Brain microvascular endothelial cell (primary cell): Measurements from ENCODE around the gene LAMA3.
A peak's percentile ranks its signal among the peaks of the same experiment; 100 is the strongest.

Experiments used
- DNase-seq: peaks from one replicate; pipeline ENCODE4 v3.0.0-alpha.2; 2020
- H3K27ac ChIP-seq: fragments of 250-450 bp; sonication (Bioruptor Pico); 2 replicates; pipeline ENCODE4 v1.5.1; 2020; ENCODE audit warnings: mild to moderate bottlenecking, moderate library complexity
- H3K27me3 ChIP-seq: fragments of 250-450 bp; sonication (Bioruptor Pico); replicated peaks from 2 replicates; pipeline ENCODE4 v1.5.1; 2020; ENCODE audit warnings: mild to moderate bottlenecking
- H3K36me3 ChIP-seq: fragments of 250-450 bp; sonication (Bioruptor Pico); replicated peaks from 2 replicates; pipeline ENCODE4 v1.5.1; 2020; ENCODE audit warnings: mild to moderate bottlenecking
- H3K4me3 ChIP-seq: 2 replicates; pipeline ENCODE4 v1.5.1; 2011; ENCODE audit warnings: low read depth, mild to moderate bottlenecking, control low read depth, low read length, moderate library complexity
- CTCF ChIP-seq: IDR thresholded peaks from 2 replicates; pipeline ENCODE4 v1.5.1; 2011; ENCODE audit warnings: low read depth, mild to moderate bottlenecking, moderate library complexity, low read length, control low read depth, inconsistent platforms; ENCODE audit errors: missing control alignments
- in situ Hi-C: cut with HindIII; loops from 2 replicates; pipeline ENCODE4 v1.10.0; 2017; ENCODE audit warnings: low sequenced_read_pairs, low pct_ligation_motif_present

LAMA3 gene

GRCh38 chr18:23994361-23994902, 305.2 kb downstream of the LAMA3 start:
- Histone ChIP-seq H3K36me3 (no peaks in the 10 kb centered on the region), H3K27me3 (no peaks in the 10 kb centered on the region), H3K27ac (no peak overlapping the region), H3K4me3 (peak overlapping the region; percentile 7)
- peak; percentile 73 for DNase-seq
- no peak for TF ChIP-seq CTCF
- in situ Hi-C loops, result no loop called here

- TF ChIP-seq CTCF, result no peak
- no peak for DNase-seq
- H3K4me3 ChIP-seq, result no peak overlapping the region
- H3K36me3 ChIP-seq, result no peaks in the 10 kb centered on the region
- no peak overlapping the region for H3K27ac ChIP-seq
- H3K27me3 ChIP-seq, result no peaks in the 10 kb centered on the region
- in situ Hi-C loops, result no loop called here
Observed at GRCh38 chr18:23995180-23995579, 305.9 kb downstream of the LAMA3 start.

- DNase-seq, result no peak
- in situ Hi-C loops, result no loop called here
- Histone ChIP-seq H3K36me3 (no peaks in the 10 kb centered on the region), H3K4me3 (no peak overlapping the region), H3K27ac (no peak overlapping the region), H3K27me3 (no peaks in the 10 kb centered on the region)
- no peak for TF ChIP-seq CTCF
Observed at GRCh38 chr18:23998018-23998417, 308.8 kb downstream of the LAMA3 start.

- no peak for TF ChIP-seq CTCF
- Histone ChIP-seq H3K27me3 (no peaks in the 10 kb centered on the region), H3K4me3 (no peak overlapping the region), H3K36me3 (no peaks in the 10 kb centered on the region), H3K27ac (no peak overlapping the region)
- no peak for DNase-seq
- in situ Hi-C loops, result no loop called here
Observed at GRCh38 chr18:23998820-23999219, 309.6 kb downstream of the LAMA3 start.

GRCh38 chr18:24000613-24001490, 311.6 kb downstream of the LAMA3 start:
- Histone ChIP-seq H3K27me3 (no peaks in the 10 kb centered on the region), H3K4me3 (no peak overlapping the region), H3K36me3 (no peaks in the 10 kb centered on the region), H3K27ac (no peak overlapping the region)
- in situ Hi-C loops, result no loop called here
- no peak for DNase-seq
- no peak for TF ChIP-seq CTCF

GRCh38 chr18:24002479-24002878, 313.2 kb downstream of the LAMA3 start:
- H3K36me3 ChIP-seq, result no peaks in the 10 kb centered on the region
- no peak overlapping the region for H3K4me3 ChIP-seq
- TF ChIP-seq CTCF, result peak; percentile 4
- no peaks in the 10 kb centered on the region for H3K27me3 ChIP-seq
- in situ Hi-C loops, result no loop called here
- DNase-seq, result no peak
- no peak overlapping the region for H3K27ac ChIP-seq
